Type B pancreatic cell (in vitro differentiated cells): ENCODE measurements around the gene GRK3. TPM values are rescaled to one million over a fixed set of nuclear protein-coding genes. Genes with fewer than 3 reads are reported as not detected.
"Not testable (repeated sequence)": the region's sequence is repeated elsewhere in the genome, so short reads cannot be mapped to it uniquely, and the experiment has no call there.

ENCODE experiments used
- DNase-seq: peaks from one replicate; pipeline ENCODE4 v3.0.0; 2021; ENCODE audit warnings: mixed read lengths; ENCODE audit not compliant: unreplicated experiment; ENCODE audit errors: extremely low spot score
- H3K27ac Mint-ChIP-seq: 2 replicates; pipeline ENCODE4 v1.8.0; 2021; ENCODE audit warnings: mild to moderate bottlenecking, mixed read lengths
- H3K27me3 Mint-ChIP-seq: 2 replicates; pipeline ENCODE4 v1.8.0; 2021; ENCODE audit warnings: mixed read lengths
- H3K36me3 Mint-ChIP-seq: 2 replicates; pipeline ENCODE4 v1.8.0; 2021; ENCODE audit warnings: mixed read lengths
- H3K4me1 Mint-ChIP-seq: one replicate; pipeline ENCODE4 v1.8.0; 2021; ENCODE audit warnings: mixed read lengths; ENCODE audit not compliant: unreplicated experiment
- H3K4me3 Mint-ChIP-seq: 2 replicates; pipeline ENCODE4 v1.8.0; 2021; ENCODE audit warnings: mild to moderate bottlenecking, mixed read lengths
- H3K9me3 Mint-ChIP-seq: 2 replicates; pipeline ENCODE4 v1.8.0; 2021; ENCODE audit warnings: mixed read lengths
- CTCF ChIP-seq: fragments of 200-600 bp; sonication (generic); conservative IDR thresholded peaks from 2 replicates; pipeline ENCODE4 v1.5.0; 2021; ENCODE audit warnings: antibody characterized with exemption, mild to moderate bottlenecking
- total RNA-seq: library from RNA; stranded (reverse); gene quantifications from 2 replicates; pipeline ENCODE4 v1.2.1, GENCODE V29; 2021; ENCODE audit warnings: low replicate concordance

GRK3 gene
- total RNA-seq, 1 donor from 2014 or later: 14.0 TPM

- Mint-ChIP-seq H3K27ac (no peak overlapping the region), H3K9me3 (no peaks in the 10 kb centered on the region), H3K4me1 (peaks cover 11% of the 10 kb centered on the region), H3K4me3 (no peak overlapping the region), H3K27me3 (no peaks in the 10 kb centered on the region), H3K36me3 (peaks cover 6% of the 10 kb centered on the region)
- DNase-seq: no peak
- TF ChIP-seq CTCF: no peak
Observed at GRCh38 chr22:25704701-25705100, 140.2 kb downstream of the GRK3 start.

GRCh38 chr22:25706197-25706596, 141.7 kb downstream of the GRK3 start:
- no peaks in the 10 kb centered on the region for H3K27me3 Mint-ChIP-seq
- no peaks in the 10 kb centered on the region for H3K9me3 Mint-ChIP-seq
- no peak for DNase-seq
- no peak for TF ChIP-seq CTCF
- H3K4me3 Mint-ChIP-seq: no peak overlapping the region
- H3K27ac Mint-ChIP-seq: no peak overlapping the region
- H3K4me1 Mint-ChIP-seq: peaks cover 18% of the 10 kb centered on the region
- H3K36me3 Mint-ChIP-seq: peaks cover 6% of the 10 kb centered on the region

GRCh38 chr22:25708430-25708829, 144.0 kb downstream of the GRK3 start:
- H3K27ac Mint-ChIP-seq, H3K27me3 Mint-ChIP-seq, H3K9me3 Mint-ChIP-seq, H3K4me3 Mint-ChIP-seq, DNase-seq: not testable (repeated sequence)
- Mint-ChIP-seq H3K4me1 (peaks cover 13% of the 10 kb centered on the region), H3K36me3 (peaks cover 10% of the 10 kb centered on the region)

GRCh38 chr22:25709758-25710157, 145.3 kb downstream of the GRK3 start:
- no peak for DNase-seq
- no peak for TF ChIP-seq CTCF
- H3K27me3 Mint-ChIP-seq: no peaks in the 10 kb centered on the region
- H3K4me3 Mint-ChIP-seq: no peak overlapping the region
- no peak overlapping the region for H3K27ac Mint-ChIP-seq
- peaks cover 13% of the 10 kb centered on the region for H3K4me1 Mint-ChIP-seq
- no peaks in the 10 kb centered on the region for H3K9me3 Mint-ChIP-seq
- H3K36me3 Mint-ChIP-seq: peaks cover 10% of the 10 kb centered on the region

- Mint-ChIP-seq H3K27me3 (no peaks in the 10 kb centered on the region), H3K27ac (no peak overlapping the region), H3K4me3 (no peak overlapping the region), H3K36me3 (peaks cover 10% of the 10 kb centered on the region), H3K4me1 (peaks cover 13% of the 10 kb centered on the region), H3K9me3 (no peaks in the 10 kb centered on the region)
- DNase-seq: no peak
- no peak for TF ChIP-seq CTCF
Observed at GRCh38 chr22:25710501-25710900, 146.0 kb downstream of the GRK3 start.

GRCh38 chr22:25711491-25711890, 147.0 kb downstream of the GRK3 start:
- Mint-ChIP-seq H3K36me3 (peaks cover 13% of the 10 kb centered on the region), H3K27me3 (no peaks in the 10 kb centered on the region), H3K9me3 (no peaks in the 10 kb centered on the region), H3K4me1 (peaks cover 13% of the 10 kb centered on the region), H3K4me3 (no peak overlapping the region), H3K27ac (no peak overlapping the region)
- no peak for TF ChIP-seq CTCF
- DNase-seq: no peak
